ENCODE results near the gene PARP1. TPM values are rescaled to one million over a fixed set of nuclear protein-coding genes. Genes with fewer than 3 reads are reported as not detected.

Gene PARP1
- total RNA-seq, 6 experiments from 2014 or later = 62.5 to 95.6 (median 91.9) TPM

GRCh38 chr1:226372885-226373284 lies 35.0 kb downstream of the PARP1 start:
- H3K9me3 Mint-ChIP-seq = no peaks in the 10 kb centered on the region
- no peak overlapping the region for H3K27ac Mint-ChIP-seq
- H3K4me1 Mint-ChIP-seq (ENCODE audit: low read depth) = no peaks in the 10 kb centered on the region; the same call in 1 of the 2 replicates
- DNase-seq = no peak
- TF ChIP-seq CTCF (IDR thresholded peaks at IDR 0.05) = no peak
- no peaks in the 10 kb centered on the region for H3K27me3 Mint-ChIP-seq (ENCODE audit: insufficient read depth)
- H3K4me3 Mint-ChIP-seq = no peak overlapping the region
- H3K36me3 Mint-ChIP-seq (ENCODE audit: low read depth) = peaks cover 36% of the 10 kb centered on the region

DNA sequence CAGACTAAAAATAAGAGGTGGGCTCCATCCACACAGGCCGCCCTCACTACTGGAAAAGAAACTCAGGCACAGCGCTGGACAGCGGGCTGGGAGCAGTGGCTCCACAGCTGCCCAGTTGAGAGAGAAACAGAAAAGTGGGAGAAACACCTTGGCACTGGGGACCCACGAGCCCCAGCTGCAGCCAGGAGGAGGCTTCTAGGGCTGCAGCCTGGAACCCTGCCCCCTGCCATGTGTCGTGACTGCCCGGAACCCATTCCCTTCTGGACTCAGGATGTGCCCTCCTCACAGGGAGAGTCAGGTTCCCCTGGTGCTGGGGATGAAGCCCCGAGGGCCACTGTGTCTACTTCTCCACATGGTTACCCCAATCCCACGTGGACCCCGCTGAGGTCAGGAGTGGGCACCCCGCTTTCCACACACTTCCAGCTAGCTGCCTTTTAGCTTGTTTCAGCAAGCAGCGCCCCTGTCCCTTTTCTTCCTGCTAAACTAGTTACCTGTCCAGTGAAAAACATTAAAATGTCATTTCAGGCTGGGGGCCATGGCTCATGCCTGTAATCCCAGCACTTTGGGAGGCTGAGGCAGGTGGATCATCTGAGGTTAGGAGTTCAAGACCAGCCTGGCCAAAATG lies 35.9 kb downstream of the PARP1 start:
- H3K27me3 Mint-ChIP-seq (ENCODE audit: insufficient read depth) = no peaks in the 10 kb centered on the region
- no peak for TF ChIP-seq CTCF (IDR thresholded peaks at IDR 0.05)
- peaks cover 38% of the 10 kb centered on the region for H3K36me3 Mint-ChIP-seq (ENCODE audit: low read depth)
- H3K4me3 Mint-ChIP-seq = no peak overlapping the region
- no peak overlapping the region for H3K27ac Mint-ChIP-seq
- no peaks in the 10 kb centered on the region for H3K4me1 Mint-ChIP-seq (ENCODE audit: low read depth)
- no peak for DNase-seq
- H3K9me3 Mint-ChIP-seq = no peaks in the 10 kb centered on the region

DNA sequence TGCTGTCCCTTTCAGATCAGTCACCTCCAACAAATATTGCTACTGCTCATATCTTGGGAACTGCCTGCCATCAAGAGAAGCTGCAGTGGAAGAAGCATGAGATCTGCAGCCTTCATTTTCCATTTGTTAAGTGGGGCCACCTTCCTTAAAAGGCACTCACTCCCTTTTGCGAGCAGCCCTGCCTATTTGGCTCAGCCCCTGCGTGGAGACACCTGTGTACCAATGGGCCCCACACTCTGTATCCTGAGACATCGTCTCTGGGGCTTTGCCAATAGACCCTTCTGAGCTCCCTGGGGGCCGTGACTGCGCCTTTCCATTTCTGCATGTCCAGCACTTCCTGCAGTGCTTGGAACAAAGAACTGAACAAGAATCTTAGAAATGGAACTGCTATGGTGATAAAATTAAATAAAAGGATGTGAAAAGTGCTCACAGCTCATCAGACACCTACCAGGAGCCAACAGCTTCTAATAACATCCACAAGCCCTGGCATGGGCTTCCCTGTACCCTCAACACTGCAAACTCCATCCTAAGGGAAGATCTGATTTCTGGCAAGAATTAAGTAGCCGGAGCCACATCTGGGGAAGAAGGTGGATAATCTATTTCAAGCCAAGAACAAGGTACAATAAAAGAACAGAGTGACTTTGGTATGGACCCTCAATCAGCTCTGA lies 36.7 kb downstream of the PARP1 start:
- Mint-ChIP-seq H3K27ac (no peak overlapping the region), H3K27me3 (ENCODE audit: insufficient read depth) (no peaks in the 10 kb centered on the region), H3K36me3 (ENCODE audit: low read depth) (peaks cover 32% of the 10 kb centered on the region), H3K4me3 (no peak overlapping the region), H3K4me1 (ENCODE audit: low read depth) (peaks cover 2% of the 10 kb centered on the region; the same call in 1 of the 2 replicates), H3K9me3 (no peaks in the 10 kb centered on the region)
- TF ChIP-seq CTCF (IDR thresholded peaks at IDR 0.05) = no peak
- no peak for DNase-seq

DNA sequence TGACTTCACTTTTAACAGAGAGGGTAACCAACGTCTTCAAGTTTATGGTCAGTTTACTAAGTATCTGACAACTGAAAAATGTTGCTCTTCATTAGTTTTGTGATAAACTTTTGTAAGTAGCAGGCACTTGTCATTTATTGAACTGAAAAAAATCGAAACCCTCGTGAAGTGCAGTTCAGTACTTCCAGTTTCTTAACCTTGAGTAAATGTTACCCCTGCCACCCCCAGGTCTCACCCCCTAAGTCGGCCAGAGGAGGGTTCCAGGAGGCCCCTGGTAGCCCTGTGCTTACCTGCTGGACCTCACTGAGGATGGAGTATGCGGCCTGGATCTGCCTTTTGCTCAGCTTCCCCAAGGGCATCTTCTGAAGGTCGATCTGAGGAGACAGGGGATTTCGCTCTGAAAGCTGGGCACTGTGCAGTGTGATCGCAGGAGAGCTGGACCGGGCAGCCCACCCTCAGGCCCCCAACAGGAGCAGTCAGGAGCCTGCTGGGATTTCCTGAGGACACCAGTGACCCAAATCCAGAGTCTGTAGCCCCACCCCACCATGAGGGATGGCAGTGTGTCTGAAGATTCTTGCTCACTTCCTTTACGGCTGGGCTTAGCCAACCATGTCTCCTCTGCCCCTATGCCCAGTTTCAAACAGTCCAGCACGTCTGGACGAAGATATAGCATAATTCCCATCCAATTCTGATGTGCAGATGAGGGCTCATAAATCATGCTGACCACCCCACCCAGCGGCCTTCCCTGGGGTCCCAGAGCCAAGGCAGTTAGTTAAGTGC lies 37.6 kb downstream of the PARP1 start:
- Mint-ChIP-seq H3K4me1 (ENCODE audit: low read depth) (peaks cover 8% of the 10 kb centered on the region; the same call in 1 of the 2 replicates), H3K4me3 (no peak overlapping the region), H3K27me3 (ENCODE audit: insufficient read depth) (no peaks in the 10 kb centered on the region), H3K36me3 (ENCODE audit: low read depth) (peaks cover 37% of the 10 kb centered on the region), H3K27ac (no peak overlapping the region), H3K9me3 (no peaks in the 10 kb centered on the region)
- DNase-seq = no peak
- no peak for TF ChIP-seq CTCF (IDR thresholded peaks at IDR 0.05)

DNA sequence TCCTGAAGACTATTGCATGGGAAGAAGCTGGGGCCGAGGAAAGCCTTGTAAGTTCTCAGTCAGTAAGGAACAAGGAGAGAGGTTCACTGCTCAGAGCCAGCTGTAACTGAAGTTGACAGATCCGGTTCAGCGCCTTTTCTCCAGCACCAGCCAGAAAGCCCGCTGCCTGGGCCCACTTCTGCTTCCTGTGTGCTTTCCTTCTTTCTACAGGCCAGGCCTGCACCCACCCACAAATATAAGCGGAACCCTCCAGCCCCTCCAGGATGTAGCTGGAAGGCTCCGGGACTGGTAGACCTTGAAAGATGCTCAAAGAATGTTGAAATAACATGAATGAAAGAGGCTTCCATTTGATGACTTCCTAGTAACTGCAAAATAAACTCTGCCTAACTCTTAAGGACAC lies 38.8 kb downstream of the PARP1 start:
- Mint-ChIP-seq H3K9me3 (no peaks in the 10 kb centered on the region), H3K36me3 (ENCODE audit: low read depth) (peaks cover 32% of the 10 kb centered on the region), H3K4me3 (no peak overlapping the region), H3K27ac (no peak overlapping the region), H3K4me1 (ENCODE audit: low read depth) (peaks cover 8% of the 10 kb centered on the region; the same call in 1 of the 2 replicates), H3K27me3 (ENCODE audit: insufficient read depth) (no peaks in the 10 kb centered on the region)
- no peak for TF ChIP-seq CTCF (IDR thresholded peaks at IDR 0.05)
- no peak for DNase-seq
